Effector CD8-positive, alpha-beta T cell (primary cell): ENCODE measurements around the gene TMEM135.

Source experiments
- DNase-seq: peaks from one replicate; lab custom pipeline; 2025; lab: John Stamatoyannopoulos, UW

The TMEM135 gene

GRCh38 chr11:87194985-87195820, 157.5 kb downstream of the TMEM135 start:
- no peak for DNase-seq

- no peak for DNase-seq
These were observed 160.6 kb downstream of the TMEM135 start for GRCh38 chr11:87198266-87198881.

GRCh38 chr11:87201376-87201775, 163.6 kb downstream of the TMEM135 start:
- DNase-seq = no peak

- no peak for DNase-seq
These were observed 166.3 kb downstream of the TMEM135 start for GRCh38 chr11:87203907-87204602.

GRCh38 chr11:87212891-87213290, 175.2 kb downstream of the TMEM135 start:
- no peak for DNase-seq

DNA sequence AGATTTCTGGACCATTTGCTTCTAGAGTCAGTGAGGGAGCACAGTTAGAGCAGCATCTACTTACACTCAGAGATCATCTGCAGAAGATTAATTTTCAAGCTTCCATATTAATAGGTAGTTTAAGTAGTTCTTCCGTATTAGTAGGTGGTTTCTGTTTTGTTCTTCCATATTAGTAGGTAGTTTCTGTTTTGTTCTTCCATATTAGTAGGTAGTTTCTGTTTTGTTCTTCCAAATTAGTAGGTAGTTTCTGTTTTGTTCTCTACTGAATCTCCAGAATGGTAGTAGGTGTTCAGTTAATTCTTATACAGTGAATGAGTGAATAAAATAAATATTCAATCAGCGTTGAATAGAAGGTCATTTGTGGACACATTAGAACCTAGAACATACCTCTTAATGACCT, 175.7 kb downstream of the TMEM135 start:
- no peak for DNase-seq

GRCh38 chr11:87215236-87215635, 177.5 kb downstream of the TMEM135 start:
- DNase-seq = no peak

GRCh38 chr11:87219266-87219665, 181.5 kb downstream of the TMEM135 start:
- DNase-seq = no peak

DNA sequence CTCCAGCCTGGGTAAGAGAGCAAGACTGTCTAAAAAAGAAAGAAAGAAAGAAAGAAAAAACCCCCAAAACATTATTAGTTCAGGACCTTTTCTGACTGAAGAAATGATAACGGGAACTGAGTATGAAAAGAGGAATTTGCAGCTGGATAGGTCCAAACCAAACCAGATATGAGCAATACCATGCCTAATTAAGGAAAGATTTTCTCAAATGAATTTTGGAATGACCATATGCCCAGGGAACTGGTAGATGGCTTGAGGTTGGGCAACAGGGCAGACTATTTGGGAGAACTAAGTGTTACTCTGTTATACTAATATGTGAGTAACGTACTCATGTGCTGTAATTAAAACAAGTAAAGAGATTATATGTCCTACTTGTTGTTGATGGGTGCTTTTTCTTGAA, 186.1 kb downstream of the TMEM135 start:
- no peak for DNase-seq

- no peak for DNase-seq
These were observed 186.8 kb downstream of the TMEM135 start for GRCh38 chr11:87224486-87224885.

DNA sequence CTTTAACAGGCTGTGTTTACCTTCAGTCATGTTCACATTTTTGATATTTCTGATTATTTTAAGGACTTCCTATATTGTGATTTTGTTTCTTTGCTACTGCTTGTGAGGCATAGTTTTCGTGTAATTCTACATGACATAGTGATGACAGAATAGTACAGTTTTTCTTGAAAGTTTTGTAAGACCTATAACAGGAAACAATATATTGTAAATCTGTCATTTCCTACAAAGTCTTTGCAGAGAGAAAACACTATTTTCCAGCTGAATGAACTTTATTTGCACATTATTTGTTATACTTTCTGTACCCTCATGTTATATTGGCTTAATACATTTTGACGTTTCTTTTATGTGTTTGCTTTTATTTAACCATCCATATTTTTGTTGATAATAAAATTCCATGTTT, 191.1 kb downstream of the TMEM135 start:
- no peak for DNase-seq

- DNase-seq = no peak
These were observed 193.3 kb downstream of the TMEM135 start for GRCh38 chr11:87230995-87231394.

DNA sequence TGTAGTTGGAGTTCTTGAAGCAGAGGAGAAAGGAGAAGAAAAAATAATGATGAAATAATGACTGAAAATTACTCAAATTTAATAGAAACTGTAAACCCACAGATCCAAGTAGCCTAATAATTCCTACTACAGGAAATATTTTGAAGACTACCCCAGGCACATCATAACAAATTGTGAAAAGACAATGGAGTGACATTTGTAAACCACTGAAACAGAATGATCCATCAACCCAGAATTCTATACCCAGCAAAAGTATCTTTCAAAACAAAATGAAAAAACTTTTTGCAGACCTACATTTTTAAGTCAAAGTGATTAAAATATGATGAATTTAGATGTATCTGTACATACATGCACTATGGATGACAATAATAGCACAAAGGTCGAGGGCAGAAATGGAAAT, 194.6 kb downstream of the TMEM135 start:
- DNase-seq = no peak

DNA sequence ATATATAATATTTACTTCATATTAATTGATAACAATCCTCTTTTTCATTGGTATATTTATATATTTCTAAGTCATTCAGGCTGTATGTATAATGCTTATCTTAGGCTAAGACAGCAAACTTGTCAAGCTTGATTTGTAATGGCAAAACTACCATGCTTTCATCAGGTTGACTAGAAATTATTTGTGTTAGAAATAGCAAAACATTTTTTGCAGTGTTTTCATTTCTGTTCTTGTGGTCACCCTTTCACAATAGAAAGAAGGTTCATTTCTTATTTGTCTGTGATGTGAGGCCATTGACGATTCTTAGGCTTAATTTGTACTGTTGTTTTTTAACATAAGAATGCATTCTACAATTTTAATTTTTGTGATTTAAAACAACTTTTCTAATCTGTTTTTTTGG, 197.6 kb downstream of the TMEM135 start:
- no peak for DNase-seq

GRCh38 chr11:87236368-87236767, 198.6 kb downstream of the TMEM135 start:
- no peak for DNase-seq

- DNase-seq = no peak
These were observed 201.3 kb downstream of the TMEM135 start for GRCh38 chr11:87239001-87239400.

GRCh38 chr11:87239531-87239930, 201.8 kb downstream of the TMEM135 start:
- no peak for DNase-seq

- DNase-seq = no peak
These were observed 213.8 kb downstream of the TMEM135 start for GRCh38 chr11:87251560-87251959.

DNA sequence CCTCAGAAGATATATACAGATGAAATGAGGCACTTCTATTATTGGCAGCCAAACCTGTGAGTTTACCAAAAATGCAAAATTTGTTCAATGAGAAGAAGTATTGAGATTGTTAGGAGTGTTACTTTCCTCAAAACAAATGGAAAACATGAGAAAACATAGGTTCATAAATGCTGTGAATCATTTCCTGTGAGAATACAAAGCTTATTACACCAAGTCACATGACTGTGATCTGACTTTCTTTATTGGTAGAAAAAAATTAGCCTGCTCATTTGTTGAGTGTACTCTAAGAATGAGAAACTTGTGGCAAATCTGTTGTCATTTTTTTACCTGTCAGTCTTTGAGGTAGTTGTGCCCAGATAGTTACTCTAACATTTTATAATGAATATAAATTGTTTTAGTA, 215.1 kb downstream of the TMEM135 start:
- DNase-seq = no peak

DNA sequence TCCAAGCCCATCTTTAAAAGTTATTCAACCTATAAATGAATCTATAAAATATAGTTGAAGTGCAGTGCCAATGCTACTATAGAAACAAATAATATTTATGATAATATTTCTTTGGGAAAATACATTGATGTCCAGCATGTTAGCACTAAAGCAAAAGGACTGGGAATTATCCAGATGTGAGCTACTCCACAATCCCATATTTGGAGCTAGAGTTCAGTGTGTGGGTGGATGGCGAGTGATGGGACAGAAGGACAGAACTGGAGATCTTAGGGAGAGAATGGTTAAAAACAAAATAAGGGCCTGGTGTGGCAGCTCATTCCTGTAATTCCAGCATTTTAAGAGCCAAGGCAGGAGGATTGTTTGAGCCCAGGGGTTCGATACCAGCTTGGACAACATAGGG, 216.8 kb downstream of the TMEM135 start:
- DNase-seq = no peak

DNA sequence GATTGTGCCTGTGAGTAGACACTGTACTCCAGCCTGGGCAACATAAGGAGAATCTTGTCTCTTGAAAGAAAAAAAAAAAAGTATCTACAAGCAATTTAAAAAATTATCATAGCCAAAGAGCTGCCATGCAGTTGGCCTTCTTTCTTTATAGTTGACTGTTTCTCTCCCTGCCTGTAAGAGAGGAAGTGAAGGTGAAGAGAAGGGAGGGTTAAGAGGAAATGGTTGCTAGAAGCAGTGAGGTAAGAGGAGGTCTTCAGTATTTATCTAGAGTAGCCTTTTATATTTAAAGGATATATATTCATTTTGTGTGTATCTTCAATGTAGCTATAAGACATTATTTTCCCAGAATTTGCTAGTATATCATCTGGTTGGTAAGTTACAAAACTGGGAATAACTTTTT, 217.9 kb downstream of the TMEM135 start:
- DNase-seq = no peak

- DNase-seq = no peak
These were observed 219.1 kb downstream of the TMEM135 start for GRCh38 chr11:87256694-87257340.
